Breast epithelium (tissue), 3 donors: ENCODE data around the gene PHACTR1.

ENCODE experiments used
- CTCF ChIP-seq, 3 donors: fragments of 450-650 bp; IDR thresholded peaks; one replicate each; pipeline ENCODE4 v1.5.1; 2016 to 2017; ENCODE audit warnings: antibody characterized with exemption in 3 of 3, mild to moderate bottlenecking in 3 of 3, moderate library complexity in 3 of 3
- POLR2A ChIP-seq: fragments of 450-650 bp; IDR thresholded peaks from one replicate; pipeline ENCODE4 v1.6.1; 2016; ENCODE audit warnings: antibody characterized with exemption, mild to moderate bottlenecking, moderate library complexity

- TF ChIP-seq CTCF (IDR thresholded peaks at IDR 0.05): no peak
- no peak for TF ChIP-seq POLR2A
These were observed 12.9 kb downstream of the PHACTR1 start for GRCh38 chr6:12729467-12729866.
